Measurements from ENCODE around the gene MAPK6. TPM values are rescaled to one million over a fixed set of nuclear protein-coding genes. Genes with fewer than 3 reads are reported as not detected.

MAPK6 gene
- total and polyA plus RNA-seq, 9 of the 15 experiments (the other 6 are each of a cell fraction or from before 2014, with no cell fraction given): 28.5 to 97.1 (median 74.0) TPM

GRCh38 chr15:52018244-52018643 is 775 bp upstream of the MAPK6 start (continued):
- TF ChIP-seq VEZF1 (CRISPR knock-in tag; IDR thresholded peaks at IDR 0.05) (no peak), CHCHD3 (CRISPR knock-in tag; IDR thresholded peaks at IDR 0.05) (no peak), HNRNPH1 (optimal IDR thresholded peaks at IDR 0.05; ENCODE audit: low read depth, low read length) (no peak), PTTG1 (tag; IDR thresholded peaks at IDR 0.05; ENCODE audit: low read depth) (no peak)

- H2AFZ ChIP-seq (ENCODE audit: low read depth, low read length): peak overlapping the region; percentile 90
- peak overlapping the region; percentile 94 for H3K4me2 ChIP-seq (ENCODE audit: insufficient read depth, low read length)
- H3K9me1 ChIP-seq (ENCODE audit: control insufficient read depth, insufficient read depth, low read length): no peaks in the 10 kb centered on the region
- H3K36me3 ChIP-seq (ENCODE audit: control insufficient read depth, insufficient read depth, low read length): peaks cover 7% of the 10 kb centered on the region; the same call in 2 of the 3 replicates
- ChIA-PET POLR2A (interaction anchor here (0.6 to 7.3 kb wide), 7 partner anchors 11 to 136 kb away, joined by 3 to 84 read pairs (median 4); no protein-coding TSS in a partner anchor), CTCF (ENCODE audit: low intra/inter-chr PET ratio) (no interaction called here)
- H3K4me3 ChIP-seq: peak overlapping the region; percentile 78
- BruUV-seq (replicated peaks): no TSS peak
- no peaks in the 10 kb centered on the region for H3K9me3 ChIP-seq (replicated peaks; ENCODE audit: control insufficient read depth, insufficient read depth, low read depth, low read length)
- H3K79me2 ChIP-seq (ENCODE audit: control insufficient read depth, insufficient read depth, low read length): peaks cover 57% of the 10 kb centered on the region
- no peaks in the 10 kb centered on the region for H3K27me3 ChIP-seq (ENCODE audit: control insufficient read depth in 2 of 2, insufficient read depth in 2 of 2, low read length in 2 of 2)
- ATAC-seq (peak; percentile 80), FAIRE-seq (no peak), DNase-seq (ENCODE audit: extremely low read depth in 1 of 4, low spot score in 3 of 4) (peak; percentile 85 to 89 (median 86))
- peaks cover 10 to 31% of the 10 kb centered on the region in 2 experiments; a peak in 4 of 5 replicates for H3K4me1 ChIP-seq (replicated peaks in 1 of 2; ENCODE audit: control insufficient read depth in 2 of 2, insufficient read depth in 2 of 2, low read length in 2 of 2)
- peak overlapping the region; percentile 97 for H3K27ac ChIP-seq (ENCODE audit: extremely low read depth, low read depth, low read length)
- in situ Hi-C loops (cut with MboI): no loop called here
- WGBS (ENCODE audit: insufficient coverage, low coverage, missing lambda C conversion rate): under 1% methylated on average over 52 of the region's 100 CpGs
- no peaks in the 10 kb centered on the region for H4K20me1 ChIP-seq (replicated peaks; ENCODE audit: control insufficient read depth, insufficient read depth, low read length)
- intact Hi-C loops (cut with micrococcal nuclease): loop anchor here (2.0 to 5.0 kb wide), 2 partner anchors 37 to 58 kb away; no protein-coding TSS in a partner anchor
- peak overlapping the region; percentile 96 to 98 for H3K9ac ChIP-seq (ENCODE audit: insufficient read depth in 1 of 2, low read depth in 2 of 2, low read length in 2 of 2)
- TF ChIP-seq TSHZ1 (CRISPR knock-in tag; IDR thresholded peaks at IDR 0.05): no peak
- no peak for TF ChIP-seq ID3 (CRISPR knock-in tag; IDR thresholded peaks at IDR 0.05)
- TF ChIP-seq ID3 (tag; IDR thresholded peaks at IDR 0.05): 0 out of 2 replicates have a peak, but pooled peaks have one; percentile 42
- no peak for TF ChIP-seq SMARCC2 (IDR thresholded peaks at IDR 0.05; ENCODE audit: low read depth)
- TF ChIP-seq GTF2E2 (tag; IDR thresholded peaks at IDR 0.05): no peak
- TF ChIP-seq BDP1 (IDR thresholded peaks at IDR 0.05; ENCODE audit: insufficient read depth, insufficient read length): no peak
Measured at GRCh38 chr15:52019394-52020220, 588 bp downstream of the MAPK6 start.

All from K562 (cell line).